Hepatocyte (in vitro differentiated cells): ENCODE data around the gene SLC22A14. TPM values are rescaled to one million over a fixed set of nuclear protein-coding genes. Genes with fewer than 3 reads are reported as not detected.

Experiments used
- DNase-seq: peaks from one replicate; pipeline ENCODE4 v3.0.0-alpha.2; 2016; ENCODE audit warnings: low spot score
- H2AFZ ChIP-seq: fragments of 200-600 bp; sonication (generic); 2 replicates; pipeline ENCODE4 v1.6.0; 2016; ENCODE audit warnings: antibody characterized with exemption, mild to moderate bottlenecking
- H3K27ac ChIP-seq: fragments of 200-600 bp; sonication (generic); 2 replicates; pipeline ENCODE4 v1.5.1; 2016; ENCODE audit warnings: mild to moderate bottlenecking
- H3K27me3 ChIP-seq: fragments of 200-600 bp; sonication (generic); 2 replicates; pipeline ENCODE4 v1.6.1; 2016
- H3K36me3 ChIP-seq: fragments of 200-600 bp; sonication (generic); replicated peaks from 2 replicates; pipeline ENCODE4 v1.5.1; 2016; ENCODE audit warnings: low read depth; ENCODE audit not compliant: insufficient read depth
- H3K4me1 ChIP-seq: fragments of 200-600 bp; sonication (generic); 2 replicates; pipeline ENCODE4 v1.5.1; 2016; ENCODE audit warnings: mild to moderate bottlenecking, moderate library complexity; ENCODE audit not compliant: insufficient read depth
- H3K4me2 ChIP-seq: fragments of 200-600 bp; sonication (generic); 2 replicates; pipeline ENCODE4 v1.6.0; 2016
- H3K4me3 ChIP-seq: fragments of 200-600 bp; sonication (generic); 2 replicates; pipeline ENCODE4 v1.5.1; 2016; ENCODE audit warnings: mild to moderate bottlenecking
- H3K79me2 ChIP-seq: fragments of 200-600 bp; sonication (generic); 2 replicates; pipeline ENCODE4 v1.6.0; 2017; ENCODE audit warnings: mild to moderate bottlenecking
- H3K9me2 ChIP-seq: fragments of 200-600 bp; sonication (generic); replicated peaks from 2 replicates; pipeline ENCODE4 v1.6.0; 2017; ENCODE audit warnings: mild to moderate bottlenecking; ENCODE audit not compliant: insufficient read depth
- H3K9me3 ChIP-seq: fragments of 200-600 bp; sonication (generic); 2 replicates; pipeline ENCODE4 v1.5.1; 2016; ENCODE audit warnings: low read depth, mild to moderate bottlenecking
- H4K20me1 ChIP-seq: fragments of 200-600 bp; sonication (generic); 2 replicates; pipeline ENCODE4 v1.6.0; 2016; ENCODE audit warnings: mild to moderate bottlenecking; ENCODE audit not compliant: insufficient read depth, poor library complexity, severe bottlenecking
- EZH2 ChIP-seq: fragments of 200-600 bp; sonication (generic); IDR thresholded peaks from 2 replicates; pipeline ENCODE4 v1.6.1; 2016; ENCODE audit warnings: antibody characterized with exemption, mild to moderate bottlenecking, borderline replicate concordance
- EZH2phosphoT487 ChIP-seq: fragments of 200-600 bp; sonication (generic); IDR thresholded peaks from one replicate; pipeline ENCODE4 v1.6.1; 2018; ENCODE audit warnings: antibody characterized with exemption, mild to moderate bottlenecking, low read depth, moderate library complexity; ENCODE audit not compliant: unreplicated experiment, severe bottlenecking
- WGBS: methylation state at CpG from one replicate; pipeline ENCODE4 v1.1.6; 2016; ENCODE audit warnings: low lambda C conversion rate; ENCODE audit errors: missing lambda C conversion rate; 5-methylcytosine and 5-hydroxymethylcytosine counted together
- polyA plus RNA-seq: library from polyadenylated mRNA; unstranded; fragments of >200 nt; fragmentation: Nextera tagmentation; extraction: Ambion mirVana; gene quantifications from 2 replicates; pipeline ENCODE4 v1.2.1, GENCODE V29; 2016
- total RNA-seq: library from RNA; depleted of rRNA; stranded (reverse); fragments of >200 nt; gene quantifications from 2 replicates; pipeline ENCODE4 v1.2.3, GENCODE V29; 2014
- TF ChIP-seq, protein P1 (sequence below): fragments of 200-600 bp; sonication (generic); IDR thresholded peaks from 2 replicates; pipeline ENCODE4 v1.5.1; 2016; ENCODE audit warnings: antibody characterized with exemption, mild to moderate bottlenecking; ENCODE audit not compliant: poor library complexity

The SLC22A14 gene
- total and polyA plus RNA-seq, 2 experiments from 2014 or later = 0.57 to 0.64 TPM

DNA sequence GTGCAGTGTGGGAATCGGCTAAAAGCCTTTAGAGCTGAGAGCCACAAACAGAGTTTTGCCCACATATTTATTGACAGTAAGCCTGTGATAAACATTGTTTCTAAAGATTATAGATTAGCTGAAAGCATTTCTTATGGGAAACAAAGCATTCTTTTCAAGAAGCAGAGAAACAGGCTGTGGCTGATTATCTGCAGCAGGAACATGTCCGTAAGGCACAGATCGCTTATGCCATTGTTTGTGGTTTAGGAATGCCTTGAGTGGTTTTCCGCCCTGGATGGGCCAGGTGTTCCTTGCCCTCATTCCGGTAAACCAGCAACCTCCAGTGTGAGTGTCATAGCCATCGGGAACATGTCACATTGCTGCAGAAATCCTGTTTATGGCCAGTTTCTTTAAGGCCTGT lies 76.9 kb downstream of the SLC22A14 start:
- no peaks in the 10 kb centered on the region for H3K36me3 ChIP-seq
- H2AFZ ChIP-seq = no peak overlapping the region

DNA sequence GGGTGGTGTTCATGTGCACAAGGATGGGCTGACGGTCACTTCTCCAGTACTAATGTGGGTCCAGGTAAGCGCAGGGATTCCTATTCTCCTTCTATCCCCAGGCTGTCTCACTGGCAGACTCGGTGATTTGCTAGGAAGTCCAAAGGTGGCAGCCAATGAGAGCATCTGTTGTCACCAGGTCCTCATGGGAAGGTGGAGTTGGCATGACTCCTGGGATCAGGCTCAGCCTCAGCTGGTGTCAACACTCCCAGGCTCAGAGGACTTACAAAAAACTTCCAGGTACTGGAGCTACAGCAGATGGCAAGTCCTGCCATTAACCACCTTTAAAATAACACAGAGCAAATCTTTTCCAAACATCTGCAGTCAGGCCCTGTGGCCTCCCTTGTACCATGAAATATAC lies 78.3 kb downstream of the SLC22A14 start:
- H3K79me2 ChIP-seq = no peaks in the 10 kb centered on the region
- H4K20me1 ChIP-seq = no peaks in the 10 kb centered on the region
- H3K4me2 ChIP-seq = no peak overlapping the region
- H2AFZ ChIP-seq = no peak overlapping the region
- no peaks in the 10 kb centered on the region for H3K4me1 ChIP-seq
- no peaks in the 10 kb centered on the region for H3K36me3 ChIP-seq
- DNase-seq = no peak
- no peaks in the 10 kb centered on the region for H3K9me2 ChIP-seq
- TF ChIP-seq EZH2 (no peak), EZH2phosphoT487 (no peak)
- TF ChIP-seq, protein P1, sequence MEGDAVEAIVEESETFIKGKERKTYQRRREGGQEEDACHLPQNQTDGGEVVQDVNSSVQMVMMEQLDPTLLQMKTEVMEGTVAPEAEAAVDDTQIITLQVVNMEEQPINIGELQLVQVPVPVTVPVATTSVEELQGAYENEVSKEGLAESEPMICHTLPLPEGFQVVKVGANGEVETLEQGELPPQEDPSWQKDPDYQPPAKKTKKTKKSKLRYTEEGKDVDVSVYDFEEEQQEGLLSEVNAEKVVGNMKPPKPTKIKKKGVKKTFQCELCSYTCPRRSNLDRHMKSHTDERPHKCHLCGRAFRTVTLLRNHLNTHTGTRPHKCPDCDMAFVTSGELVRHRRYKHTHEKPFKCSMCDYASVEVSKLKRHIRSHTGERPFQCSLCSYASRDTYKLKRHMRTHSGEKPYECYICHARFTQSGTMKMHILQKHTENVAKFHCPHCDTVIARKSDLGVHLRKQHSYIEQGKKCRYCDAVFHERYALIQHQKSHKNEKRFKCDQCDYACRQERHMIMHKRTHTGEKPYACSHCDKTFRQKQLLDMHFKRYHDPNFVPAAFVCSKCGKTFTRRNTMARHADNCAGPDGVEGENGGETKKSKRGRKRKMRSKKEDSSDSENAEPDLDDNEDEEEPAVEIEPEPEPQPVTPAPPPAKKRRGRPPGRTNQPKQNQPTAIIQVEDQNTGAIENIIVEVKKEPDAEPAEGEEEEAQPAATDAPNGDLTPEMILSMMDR = no peak
- H3K27me3 ChIP-seq = no peaks in the 10 kb centered on the region
- no peak overlapping the region for H3K4me3 ChIP-seq
- no peak overlapping the region for H3K27ac ChIP-seq
- H3K9me3 ChIP-seq = no peaks in the 10 kb centered on the region
- WGBS = 93% methylated on average over 3 of the region's 3 CpGs

More for the DNA sequence above, 76.9 kb downstream of the SLC22A14 start:
- no peaks in the 10 kb centered on the region for H3K27me3 ChIP-seq
- no peaks in the 10 kb centered on the region for H4K20me1 ChIP-seq
- no peak overlapping the region for H3K4me2 ChIP-seq
- no peaks in the 10 kb centered on the region for H3K9me3 ChIP-seq
- WGBS = 97% methylated on average over 6 of the region's 6 CpGs
- H3K4me1 ChIP-seq = no peaks in the 10 kb centered on the region
- TF ChIP-seq EZH2phosphoT487 (no peak), EZH2 (no peak)
- TF ChIP-seq, protein P1 = no peak
- no peak overlapping the region for H3K4me3 ChIP-seq
- H3K27ac ChIP-seq = no peak overlapping the region
- H3K9me2 ChIP-seq = no peaks in the 10 kb centered on the region
- DNase-seq = no peak
- no peaks in the 10 kb centered on the region for H3K79me2 ChIP-seq

DNA sequence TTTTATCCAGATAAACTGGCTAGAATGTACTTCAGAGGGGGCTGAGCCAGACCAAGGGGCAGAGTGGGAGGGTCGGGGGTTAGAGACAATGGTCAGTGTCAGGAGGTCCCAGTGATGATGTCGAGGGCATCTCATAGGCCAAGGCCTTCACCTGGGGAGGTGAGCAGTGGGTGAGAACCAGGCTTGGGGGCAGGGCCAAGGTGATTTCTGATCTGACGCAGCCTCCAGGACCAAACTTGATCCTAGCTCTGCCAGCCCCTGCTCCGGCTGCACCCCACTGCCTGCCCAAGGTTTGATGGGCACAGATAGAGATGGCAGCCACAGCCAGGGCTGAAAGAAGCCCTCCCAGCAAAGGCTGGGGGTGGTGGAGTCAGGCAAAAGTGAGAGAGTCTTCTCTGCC lies 79.4 kb downstream of the SLC22A14 start:
- Histone ChIP-seq H3K4me2 (no peak overlapping the region), H2AFZ (no peak overlapping the region), H3K27me3 (no peaks in the 10 kb centered on the region), H3K27ac (no peak overlapping the region), H3K4me3 (no peak overlapping the region), H3K4me1 (no peaks in the 10 kb centered on the region), H3K9me2 (no peaks in the 10 kb centered on the region), H3K36me3 (no peaks in the 10 kb centered on the region), H3K9me3 (no peaks in the 10 kb centered on the region), H3K79me2 (no peaks in the 10 kb centered on the region), H4K20me1 (no peaks in the 10 kb centered on the region)
- DNase-seq = no peak
- WGBS = 73% methylated on average over 4 of the region's 4 CpGs
- TF ChIP-seq EZH2phosphoT487 (no peak), EZH2 (no peak)
- TF ChIP-seq, protein P1 = no peak

DNA sequence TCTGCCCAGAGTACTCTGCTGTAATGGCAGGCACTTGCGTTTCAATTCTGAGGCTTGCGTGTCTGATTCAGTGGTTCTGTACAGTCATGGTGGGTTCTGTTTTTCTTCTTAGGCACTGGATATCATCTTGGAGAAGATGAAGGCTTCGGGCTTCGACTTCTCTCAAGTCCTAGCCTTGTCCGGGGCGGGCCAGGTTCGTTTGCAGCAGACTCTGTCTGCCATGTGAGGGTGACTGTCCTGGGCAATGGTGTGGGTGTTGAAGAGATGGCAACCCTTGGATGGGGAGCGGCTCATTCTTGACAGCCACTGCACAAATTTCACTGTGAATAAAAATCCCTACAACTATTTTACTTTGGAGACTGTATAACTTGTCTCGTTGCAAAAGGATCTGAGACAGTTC lies 80.7 kb downstream of the SLC22A14 start:
- H3K4me3 ChIP-seq = no peak overlapping the region
- no peaks in the 10 kb centered on the region for H3K4me1 ChIP-seq
- no peaks in the 10 kb centered on the region for H4K20me1 ChIP-seq
- WGBS = 86% methylated on average over 9 of the region's 9 CpGs
- no peak overlapping the region for H3K27ac ChIP-seq
- no peaks in the 10 kb centered on the region for H3K9me3 ChIP-seq
- DNase-seq = no peak
- no peaks in the 10 kb centered on the region for H3K36me3 ChIP-seq
- TF ChIP-seq EZH2 (no peak), EZH2phosphoT487 (no peak)
- TF ChIP-seq, protein P1 = no peak
- no peaks in the 10 kb centered on the region for H3K79me2 ChIP-seq
- no peak overlapping the region for H3K4me2 ChIP-seq
- H2AFZ ChIP-seq = no peak overlapping the region
- H3K9me2 ChIP-seq = no peaks in the 10 kb centered on the region
- no peaks in the 10 kb centered on the region for H3K27me3 ChIP-seq
